Mesothelial cell of epicardium (in vitro differentiated cells): ENCODE results near the gene PTCD1. TPM values are rescaled to one million over a fixed set of nuclear protein-coding genes. Genes with fewer than 3 reads are reported as not detected.
"Not testable (repeated sequence)": the region's sequence is repeated elsewhere in the genome, so short reads cannot be mapped to it uniquely, and the experiment has no call there.

Experiments used
- DNase-seq, 2 experiments: peaks; one replicate each; pipeline ENCODE4 v3.0.0; 2021; ENCODE audit warnings: low spot score in 2 of 2; ENCODE audit not compliant: unreplicated experiment in 2 of 2
- H3K27ac Mint-ChIP-seq: 2 replicates; pipeline ENCODE4 v1.8.0; 2021; ENCODE audit warnings: mixed read lengths
- H3K27me3 Mint-ChIP-seq: 2 replicates; pipeline ENCODE4 v1.8.0; 2021; ENCODE audit warnings: low read depth, mixed read lengths
- H3K36me3 Mint-ChIP-seq: 2 replicates; pipeline ENCODE4 v1.8.0; 2021; ENCODE audit warnings: mixed read lengths
- H3K4me1 Mint-ChIP-seq: 2 replicates; pipeline ENCODE4 v1.8.0; 2021; ENCODE audit warnings: mixed read lengths
- H3K4me3 Mint-ChIP-seq: 2 replicates; pipeline ENCODE4 v1.8.0; 2021; ENCODE audit warnings: mild to moderate bottlenecking, moderate library complexity, mixed read lengths
- H3K9me3 Mint-ChIP-seq: 2 replicates; pipeline ENCODE4 v1.8.0; 2021; ENCODE audit warnings: mixed read lengths
- CTCF ChIP-seq: fragments of 200-600 bp; sonication (generic); IDR thresholded peaks from one replicate; pipeline ENCODE4 v1.5.0; 2021; ENCODE audit warnings: antibody characterized with exemption; ENCODE audit not compliant: unreplicated experiment
- total RNA-seq: library from RNA; stranded (reverse); gene quantifications from 3 replicates; pipeline ENCODE4 v1.2.1, GENCODE V29; 2021

Gene PTCD1
- total RNA-seq, 1 donor from 2014 or later: 12.3 TPM

DNA sequence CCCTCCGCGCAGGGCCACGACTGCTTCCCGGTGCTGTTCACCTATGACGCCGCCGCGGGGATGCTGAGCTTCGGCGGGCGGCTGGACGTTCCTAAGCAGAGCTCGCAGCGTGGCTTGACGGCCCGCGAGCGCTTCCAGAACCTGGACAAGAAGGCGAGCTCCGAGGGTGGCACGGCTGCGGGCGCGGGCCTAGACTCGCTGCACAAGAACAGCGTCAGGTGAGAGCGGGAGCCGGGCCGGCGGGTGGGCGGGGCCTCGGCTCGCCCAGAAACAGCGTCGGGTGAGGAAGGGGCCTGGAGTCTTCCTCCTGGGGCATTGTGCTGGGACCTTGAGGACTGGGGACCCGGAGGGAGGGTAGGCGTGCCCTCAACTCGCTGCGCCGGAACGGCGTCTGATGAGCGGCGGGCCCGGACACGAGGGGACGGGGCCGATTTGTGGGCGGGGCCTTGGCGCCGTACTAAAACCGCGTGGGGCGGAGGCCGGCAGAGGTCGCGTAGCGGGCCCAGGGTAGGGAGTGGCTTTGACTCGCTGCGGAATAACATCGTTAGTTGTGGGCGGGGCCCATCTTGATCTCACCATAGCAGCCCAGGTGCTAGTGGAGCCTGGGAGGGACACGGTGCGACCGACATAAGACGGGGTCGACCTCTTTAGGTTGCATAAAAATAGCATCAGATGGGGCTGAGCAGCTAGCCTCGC, 45.8 kb downstream of the PTCD1 start:
- TF ChIP-seq CTCF: no peak
- Mint-ChIP-seq H3K4me1 (peaks cover 14% of the 10 kb centered on the region), H3K36me3 (peaks cover 15% of the 10 kb centered on the region), H3K4me3 (peak overlapping the region; percentile 86), H3K27me3 (no peaks in the 10 kb centered on the region), H3K9me3 (no peaks in the 10 kb centered on the region), H3K27ac (peak overlapping the region; percentile 82)
- DNase-seq: peak in 1 of 2 experiments; percentile 66

- Mint-ChIP-seq H3K9me3 (no peaks in the 10 kb centered on the region), H3K36me3 (peaks cover 13% of the 10 kb centered on the region), H3K27ac (no peak overlapping the region), H3K4me3 (peak overlapping the region; percentile 86), H3K4me1 (peaks cover 14% of the 10 kb centered on the region), H3K27me3 (no peaks in the 10 kb centered on the region)
- DNase-seq: no peak
- no peak for TF ChIP-seq CTCF
These were observed 46.6 kb downstream of the PTCD1 start for GRCh38 chr7:99392046-99392445.

DNA sequence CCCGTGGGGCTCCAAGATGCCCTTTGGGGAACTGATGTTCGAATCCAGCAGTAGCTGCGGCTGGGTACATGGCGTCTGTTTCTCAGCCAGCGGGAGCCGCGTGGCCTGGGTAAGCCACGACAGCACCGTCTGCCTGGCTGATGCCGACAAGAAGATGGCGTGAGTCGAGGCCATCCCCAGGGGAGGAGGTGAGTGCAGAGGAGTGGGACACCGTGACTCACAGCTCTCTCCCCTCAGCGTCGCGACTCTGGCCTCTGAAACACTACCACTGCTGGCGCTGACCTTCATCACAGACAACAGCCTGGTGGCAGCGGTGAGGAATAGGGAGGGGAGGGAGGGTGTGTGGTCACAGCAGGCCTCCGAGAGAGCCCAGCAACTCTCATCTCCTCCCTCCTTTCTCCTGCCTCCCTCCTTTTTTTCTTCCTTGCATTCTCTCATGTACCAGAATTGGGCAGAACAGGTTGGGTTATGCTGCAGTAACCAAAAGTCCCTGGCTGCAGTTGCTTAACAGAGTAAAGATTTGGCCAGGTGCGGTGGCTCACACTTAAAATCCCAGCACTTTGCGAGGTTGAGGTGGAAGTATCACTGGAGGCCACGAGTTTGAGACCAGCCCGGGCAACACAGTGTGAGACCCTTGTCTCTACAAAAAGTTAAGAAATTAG, 47.5 kb downstream of the PTCD1 start:
- Mint-ChIP-seq H3K9me3 (no peaks in the 10 kb centered on the region), H3K4me1 (peaks cover 14% of the 10 kb centered on the region), H3K27ac (no peak overlapping the region), H3K4me3 (peak overlapping the region; percentile 39), H3K27me3 (no peaks in the 10 kb centered on the region), H3K36me3 (peaks cover 10% of the 10 kb centered on the region)
- no peak for TF ChIP-seq CTCF
- DNase-seq: no peak

GRCh38 chr7:99389772-99390171, 48.8 kb downstream of the PTCD1 start:
- H3K9me3 Mint-ChIP-seq: no peaks in the 10 kb centered on the region
- H3K4me1 Mint-ChIP-seq: peaks cover 14% of the 10 kb centered on the region
- no peak overlapping the region for H3K4me3 Mint-ChIP-seq
- no peak overlapping the region for H3K27ac Mint-ChIP-seq
- DNase-seq: no peak
- TF ChIP-seq CTCF: no peak
- peaks cover 10% of the 10 kb centered on the region for H3K36me3 Mint-ChIP-seq
- H3K27me3 Mint-ChIP-seq: no peaks in the 10 kb centered on the region

- no peaks in the 10 kb centered on the region for H3K9me3 Mint-ChIP-seq
These were observed 50.7 kb downstream of the PTCD1 start for GRCh38 chr7:99387912-99388311.

GRCh38 chr7:99387239-99387635, 51.4 kb downstream of the PTCD1 start:
- H3K4me3 Mint-ChIP-seq, H3K27me3 Mint-ChIP-seq, H3K4me1 Mint-ChIP-seq, H3K27ac Mint-ChIP-seq, H3K9me3 Mint-ChIP-seq, DNase-seq: not testable (repeated sequence)
- peaks cover 10% of the 10 kb centered on the region for H3K36me3 Mint-ChIP-seq

More at GRCh38 chr7:99387912-99388311, 50.7 kb downstream of the PTCD1 start:
- peaks cover 10% of the 10 kb centered on the region for H3K36me3 Mint-ChIP-seq
- no peak for DNase-seq
- no peak overlapping the region for H3K4me3 Mint-ChIP-seq
- no peak for TF ChIP-seq CTCF
- no peaks in the 10 kb centered on the region for H3K27me3 Mint-ChIP-seq
- no peak overlapping the region for H3K27ac Mint-ChIP-seq
- peaks cover 2% of the 10 kb centered on the region for H3K4me1 Mint-ChIP-seq
